ENCODE results near the gene TCF7L2.

Gene TCF7L2

GRCh38 chr10:113158183-113158582 is 208.1 kb downstream of the TCF7L2 start:
- DNase-seq = no peak

- DNase-seq = no peak
These were observed 209.5 kb downstream of the TCF7L2 start for GRCh38 chr10:113159563-113159962.

GRCh38 chr10:113160641-113161040 is 210.6 kb downstream of the TCF7L2 start:
- DNase-seq = no peak

DNA sequence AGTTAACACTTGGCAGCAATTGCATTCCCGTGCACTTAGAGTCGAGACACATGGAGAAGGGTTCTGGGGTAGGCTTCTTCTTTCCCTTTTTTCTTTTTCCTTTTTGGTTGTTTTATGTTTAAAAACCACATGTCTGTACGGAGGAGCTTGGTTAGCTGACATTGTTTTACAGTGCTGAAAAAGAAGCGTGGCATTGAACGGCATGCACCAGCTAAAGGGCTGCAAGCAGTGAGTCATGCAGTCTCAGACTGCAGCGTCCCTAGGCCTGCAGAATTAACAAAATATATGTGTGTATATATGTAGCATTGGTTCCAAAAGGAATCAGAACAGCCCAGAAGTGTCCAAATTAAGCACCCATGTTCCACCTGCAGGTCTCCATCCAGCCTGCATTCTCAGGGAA is 211.0 kb downstream of the TCF7L2 start:
- DNase-seq = no peak

DNA sequence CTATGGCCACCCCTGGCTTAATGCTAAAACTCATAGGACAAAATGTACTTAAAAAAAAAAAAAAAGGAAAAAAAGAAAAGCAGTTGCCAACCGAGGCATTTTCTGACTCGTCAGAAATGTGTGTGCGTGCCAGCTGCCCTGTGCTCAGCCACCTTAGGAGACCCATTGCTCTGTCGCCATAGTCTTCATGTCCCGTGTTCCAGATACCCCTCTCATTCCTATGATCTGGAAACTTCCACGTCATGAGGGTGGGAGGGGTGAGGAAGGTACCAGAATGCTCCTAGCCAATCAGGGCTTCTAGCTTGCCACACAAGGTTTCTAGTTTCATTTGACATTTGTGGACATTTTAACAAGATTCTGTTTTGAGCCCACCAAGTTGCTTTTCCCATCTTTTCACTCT is 212.9 kb downstream of the TCF7L2 start:
- no peak for DNase-seq

GRCh38 chr10:113165673-113166072 is 215.6 kb downstream of the TCF7L2 start:
- DNase-seq = no peak

DNA sequence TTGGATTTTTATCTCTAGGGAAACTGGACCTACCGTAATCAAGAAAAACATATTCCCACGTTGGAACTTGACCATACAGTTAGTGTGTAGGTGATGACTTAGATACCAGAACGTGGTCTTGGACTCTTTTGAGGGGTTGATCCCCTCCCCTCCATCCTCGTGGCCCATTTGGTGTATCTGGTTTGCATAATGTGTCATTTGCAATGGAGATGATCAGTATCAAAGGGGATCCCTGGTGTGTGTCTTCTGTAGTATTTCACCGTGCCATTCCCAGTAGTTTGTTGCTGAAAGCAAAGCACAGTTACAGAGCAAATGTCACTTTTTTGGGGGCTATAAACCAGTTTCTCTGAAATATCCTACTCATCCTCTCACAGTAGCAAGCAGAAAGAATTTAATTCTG is 217.7 kb downstream of the TCF7L2 start:
- no peak for DNase-seq

- no peak for DNase-seq
These were observed 218.5 kb downstream of the TCF7L2 start for GRCh38 chr10:113168584-113168983.

DNA sequence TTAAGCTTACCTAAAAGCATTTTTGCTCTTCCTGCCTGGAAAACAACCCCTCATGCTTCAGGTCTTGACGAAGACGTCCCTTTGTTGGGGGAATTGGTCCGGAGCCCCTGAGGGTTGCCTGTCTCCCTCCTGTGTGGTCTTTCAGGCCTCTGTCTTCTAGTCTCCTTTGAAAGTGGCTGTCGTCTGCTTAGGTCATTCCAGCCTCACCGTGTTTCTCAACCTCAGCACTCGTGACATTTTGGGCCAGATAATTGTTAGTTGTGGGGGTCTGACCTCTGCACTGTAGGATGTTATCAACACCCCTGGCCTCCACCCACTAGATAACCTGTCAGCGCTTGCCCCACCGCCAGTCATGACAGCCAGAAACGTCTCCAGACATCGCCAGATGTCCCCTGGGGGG is 219.1 kb downstream of the TCF7L2 start:
- DNase-seq = no peak

DNA sequence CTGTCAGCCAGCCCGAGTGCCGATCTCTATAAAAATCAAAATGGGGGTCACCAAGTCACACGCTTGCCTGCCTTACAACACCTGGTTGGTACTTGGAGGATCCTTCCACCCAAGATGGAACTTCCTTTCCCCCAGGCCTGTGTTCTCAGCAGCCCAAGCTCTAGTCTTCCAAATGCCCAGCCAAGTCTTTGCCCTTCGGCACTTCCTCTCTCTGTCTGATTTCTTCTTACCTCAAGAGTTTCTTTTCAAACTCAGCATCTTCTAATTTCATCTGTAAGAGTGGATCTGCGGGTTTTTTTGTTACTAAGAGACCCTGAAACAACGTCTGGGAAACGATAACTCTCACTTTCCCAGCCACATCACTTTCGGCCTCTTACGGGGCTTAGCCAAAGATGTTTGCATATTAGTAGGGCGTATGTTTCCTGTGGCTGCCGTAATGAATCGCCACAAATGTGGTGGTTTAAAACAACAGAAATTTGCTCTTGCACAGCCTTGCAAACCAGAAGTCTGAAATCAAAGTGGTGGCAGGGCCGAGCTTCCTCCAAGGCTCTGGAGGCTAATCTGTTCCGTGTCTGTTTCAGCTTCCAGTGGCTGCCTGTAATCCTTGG is 219.9 kb downstream of the TCF7L2 start:
- DNase-seq = no peak

- DNase-seq = no peak
These were observed 221.6 kb downstream of the TCF7L2 start for GRCh38 chr10:113171662-113172061.

- DNase-seq = no peak
These were observed 225.1 kb downstream of the TCF7L2 start for GRCh38 chr10:113175176-113175575.

GRCh38 chr10:113175756-113176651 is 226.0 kb downstream of the TCF7L2 start:
- DNase-seq = no peak

DNA sequence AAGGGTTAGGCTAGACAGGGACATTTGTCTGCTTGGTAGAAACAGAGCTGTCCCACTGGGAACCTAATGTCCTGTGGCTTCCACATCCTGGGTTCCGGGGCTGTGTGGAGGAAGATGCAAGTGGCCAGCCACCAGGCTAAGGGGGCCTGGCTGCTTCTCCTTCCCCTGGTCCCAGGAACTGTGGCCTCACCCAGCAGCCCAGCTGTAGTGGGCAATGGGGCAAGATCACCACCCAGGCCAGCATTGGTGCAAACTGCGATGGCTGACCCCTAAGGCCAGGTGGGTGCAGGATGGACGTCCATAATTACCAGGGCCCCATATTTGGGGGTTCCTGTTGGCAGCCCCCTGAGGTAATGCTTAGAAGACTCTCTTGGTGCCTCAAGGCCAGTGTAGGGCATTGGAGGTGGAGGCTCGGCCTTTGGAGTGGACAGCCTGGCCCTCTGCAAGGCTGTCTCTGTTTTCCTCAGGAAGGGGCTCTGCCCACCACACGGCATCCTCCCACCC is 226.7 kb downstream of the TCF7L2 start:
- DNase-seq = no peak

GRCh38 chr10:113177156-113177935 is 227.3 kb downstream of the TCF7L2 start:
- DNase-seq = no peak

GRCh38 chr10:113177936-113178335 is 227.9 kb downstream of the TCF7L2 start:
- DNase-seq = no peak

DNA sequence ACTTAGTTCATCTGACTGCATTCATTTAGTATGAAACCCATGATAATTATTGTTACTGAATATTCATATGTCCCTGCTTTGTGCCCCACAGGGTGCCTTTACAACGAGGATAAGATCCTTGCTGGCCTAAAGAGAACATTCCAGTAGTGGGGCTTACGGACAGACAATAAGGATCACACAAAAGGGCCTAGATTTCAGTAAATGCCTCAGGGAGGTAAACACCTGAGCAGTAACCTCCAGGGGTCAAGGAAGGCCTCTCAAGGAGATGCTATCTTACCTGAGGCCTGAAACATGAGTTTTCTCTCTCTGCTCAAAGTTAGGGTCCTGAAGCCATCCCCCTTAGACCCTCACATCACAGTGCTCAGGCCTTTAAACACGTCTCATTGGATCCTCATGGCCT is 228.7 kb downstream of the TCF7L2 start:
- DNase-seq = no peak

DNA sequence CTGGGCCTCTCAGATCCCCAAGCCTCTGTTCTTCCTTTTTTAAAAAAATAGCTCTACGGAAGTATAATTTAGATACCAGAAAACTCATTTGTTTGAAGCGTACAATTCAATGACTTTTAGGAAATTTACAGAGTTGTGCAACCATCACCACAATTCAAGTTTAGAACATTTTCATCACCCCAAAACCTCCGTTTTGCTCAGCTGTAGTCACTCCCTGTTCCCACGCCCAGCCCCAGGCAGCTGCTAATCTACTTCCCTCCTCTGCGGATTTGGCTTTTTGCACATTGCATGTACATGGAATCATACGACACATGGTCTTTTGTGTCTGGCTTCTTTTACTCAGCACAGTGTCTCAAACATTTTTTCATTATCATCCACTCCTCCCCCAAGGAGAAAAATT is 229.2 kb downstream of the TCF7L2 start:
- no peak for DNase-seq

DNA sequence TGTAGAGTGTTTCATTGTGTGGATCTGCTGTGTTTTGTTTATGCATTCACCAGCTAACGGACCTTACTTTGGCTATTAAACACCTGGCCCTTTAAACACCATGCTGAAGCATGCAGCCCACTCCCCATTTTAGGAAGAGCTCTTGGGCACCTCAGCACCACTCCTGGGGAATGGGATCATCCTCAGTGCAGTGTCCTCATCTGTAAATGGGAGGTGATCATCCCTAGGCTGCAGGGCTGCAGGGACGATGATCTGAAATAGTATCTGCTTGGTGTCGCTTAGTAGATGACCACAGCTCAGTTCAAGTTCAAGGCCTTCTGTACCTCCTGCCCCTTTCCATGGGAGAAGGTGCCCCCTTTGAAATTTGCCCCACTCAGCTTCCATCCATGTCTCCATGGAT is 229.9 kb downstream of the TCF7L2 start:
- DNase-seq = no peak

- no peak for DNase-seq
These were observed 230.5 kb downstream of the TCF7L2 start for GRCh38 chr10:113180401-113181154.

DNA sequence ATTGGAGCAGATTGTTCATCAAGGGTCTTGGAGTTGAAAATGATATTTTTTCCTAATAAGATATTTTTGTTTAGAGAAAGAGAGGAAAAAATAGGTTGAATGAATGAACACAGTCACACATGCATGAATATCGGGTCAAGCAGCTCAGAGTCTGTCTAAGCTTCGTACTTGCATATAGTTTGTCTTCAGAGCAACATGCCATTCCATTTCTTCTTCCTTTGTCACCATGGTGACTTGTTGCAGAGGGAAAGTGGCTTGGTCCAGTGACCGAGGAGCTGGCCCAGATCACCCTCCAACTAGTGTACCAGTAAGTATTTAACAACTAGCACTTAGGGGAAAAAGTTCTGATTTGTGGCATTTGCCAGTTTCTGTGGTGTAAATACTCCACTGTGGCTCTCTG is 232.1 kb downstream of the TCF7L2 start:
- DNase-seq = no peak

DNA sequence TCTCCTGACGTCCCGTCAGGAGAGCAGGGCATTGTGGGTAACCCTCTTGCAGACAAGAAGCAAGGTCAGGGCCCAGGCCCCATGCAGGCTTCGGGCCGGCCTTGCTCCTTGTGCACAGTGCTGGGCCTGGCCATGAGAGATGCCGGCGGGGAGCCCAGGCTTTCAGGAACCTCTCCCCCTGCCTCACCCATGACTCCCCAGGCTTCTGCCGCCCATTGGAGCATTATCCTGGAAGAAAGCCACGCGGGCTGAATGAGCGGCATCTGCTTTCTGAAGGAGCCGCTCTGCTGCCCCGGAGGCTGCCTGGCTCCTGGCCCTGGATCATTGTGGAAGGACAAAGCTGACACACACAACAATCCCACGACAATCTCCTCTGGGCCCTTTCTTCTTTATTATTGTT is 233.5 kb downstream of the TCF7L2 start:
- DNase-seq = no peak
